CD14-positive monocyte (primary cell): ENCODE data around the gene NLGN4Y. TPM values are rescaled to one million over a fixed set of nuclear protein-coding genes. Genes with fewer than 3 reads are reported as not detected.

Source experiments
- DNase-seq, 3 donors: peaks; one replicate each; pipeline ENCODE4 v3.0.0-alpha.2; 2011 to 2022
- H2AFZ ChIP-seq: 2 replicates; pipeline ENCODE4 v1.6.0; 2012; ENCODE audit warnings: mild to moderate bottlenecking, low read depth, low read length, inconsistent platforms; ENCODE audit not compliant: insufficient read depth, poor library complexity, severe bottlenecking
- H3K27ac ChIP-seq, 2 donors: 1 replicate in 1 of 2; 2 replicates in 1 of 2; pipeline ENCODE4 v1.5.1; 2012 to 2013; ENCODE audit warnings: low read length in 2 of 2, control low read depth in 1 of 2, inconsistent platforms in 1 of 2, low read depth in 1 of 2, mild to moderate bottlenecking in 1 of 2
- H3K27me3 ChIP-seq, 2 donors: one replicate each; pipeline versions ENCODE4 v1.6.0 to v1.6.1; 2011 to 2013; ENCODE audit warnings: low read length in 2 of 2; ENCODE audit not compliant: control insufficient read depth in 2 of 2, insufficient read depth in 2 of 2
- H3K36me3 ChIP-seq, 2 donors: replicated peaks in 1 of 2; 1 replicate in 1 of 2; 2 replicates in 1 of 2; pipeline versions ENCODE4 v1.5.1 to v1.6.1; 2012 to 2013; ENCODE audit warnings: low read length in 2 of 2, control low read depth in 1 of 2, inconsistent platforms in 1 of 2, mild to moderate bottlenecking in 1 of 2; ENCODE audit not compliant: insufficient read depth in 2 of 2, control insufficient read depth in 1 of 2
- H3K4me1 ChIP-seq, 2 donors: 1 replicate in 1 of 2; 2 replicates in 1 of 2; pipeline versions ENCODE4 v1.5.1 to v1.6.1; 2012 to 2013; ENCODE audit warnings: low read length in 2 of 2, control low read depth in 1 of 2, inconsistent platforms in 1 of 2, mild to moderate bottlenecking in 1 of 2, moderate library complexity in 1 of 2; ENCODE audit not compliant: insufficient read depth in 2 of 2, control insufficient read depth in 1 of 2
- H3K4me2 ChIP-seq: replicated peaks from 2 replicates; pipeline ENCODE3; 2012; ENCODE audit warnings: low read length, moderate library complexity, mild to moderate bottlenecking; ENCODE audit not compliant: poor library complexity, severe bottlenecking; ENCODE audit errors: extremely low read depth
- H3K4me3 ChIP-seq, 3 experiments: fragments of 200-600 bp in 1 of 3; sonication (generic) in 1 of 3; replicated peaks in 1 of 3; 1 replicate in 2 of 3; 2 replicates in 1 of 3; pipeline ENCODE4 v1.5.1; 2011 to 2013; ENCODE audit warnings: low read length in 3 of 3, mild to moderate bottlenecking in 3 of 3, control low read depth in 2 of 3, low read depth in 2 of 3, inconsistent platforms in 1 of 3, moderate library complexity in 1 of 3
- H3K79me2 ChIP-seq: 2 replicates; pipeline ENCODE4 v1.6.0; 2012; ENCODE audit warnings: mild to moderate bottlenecking, control low read depth, inconsistent platforms, low read length, moderate library complexity; ENCODE audit not compliant: insufficient read depth
- H3K9ac ChIP-seq: 2 replicates; pipeline ENCODE4 v1.6.0; 2017; ENCODE audit warnings: low read length, mild to moderate bottlenecking; ENCODE audit not compliant: insufficient read depth, poor library complexity, severe bottlenecking
- H3K9me3 ChIP-seq, 2 donors: replicated peaks in 1 of 2; 1 replicate in 1 of 2; 2 replicates in 1 of 2; pipeline versions ENCODE4 v1.5.1 to v1.6.1; 2012 to 2013; ENCODE audit warnings: low read length in 2 of 2, control low read depth in 1 of 2; ENCODE audit not compliant: control insufficient read depth in 1 of 2, insufficient read depth in 1 of 2
- H4K20me1 ChIP-seq: 2 replicates; pipeline ENCODE4 v1.6.0; 2012; ENCODE audit warnings: mild to moderate bottlenecking, low read length, control low read depth, moderate library complexity; ENCODE audit not compliant: insufficient read depth
- H3K27ac Mint-ChIP-seq, 7 donors: one replicate each; pipeline ENCODE4 v1.8.0; 2020; ENCODE audit warnings: mild to moderate bottlenecking in 7 of 7, mixed read lengths in 7 of 7, moderate library complexity in 6 of 7, inconsistent platforms in 2 of 7
- H3K27me3 Mint-ChIP-seq, 3 donors: one replicate each; pipeline ENCODE4 v1.8.0; 2021 to 2022; ENCODE audit warnings: low read depth in 3 of 3, mild to moderate bottlenecking in 3 of 3, mixed read lengths in 3 of 3, moderate library complexity in 3 of 3, inconsistent platforms in 1 of 3
- H3K36me3 Mint-ChIP-seq, 2 donors: one replicate each; pipeline ENCODE4 v1.8.0; 2020; ENCODE audit warnings: mixed read lengths in 2 of 2, inconsistent platforms in 1 of 2, mild to moderate bottlenecking in 1 of 2
- H3K4me1 Mint-ChIP-seq: one replicate; pipeline ENCODE4 v1.8.0; 2020; ENCODE audit warnings: mild to moderate bottlenecking, mixed read lengths
- H3K4me3 Mint-ChIP-seq, 2 donors: one replicate each; pipeline ENCODE4 v1.8.0; 2020; ENCODE audit warnings: mild to moderate bottlenecking in 2 of 2, mixed read lengths in 2 of 2, moderate library complexity in 1 of 2
- H3K9me3 Mint-ChIP-seq, 7 donors: one replicate each; pipeline ENCODE4 v1.8.0; 2020 to 2022; ENCODE audit warnings: mixed read lengths in 7 of 7, mild to moderate bottlenecking in 6 of 7, moderate library complexity in 6 of 7, inconsistent platforms in 2 of 7
- CTCF ChIP-seq: fragments of 200-600 bp; IDR thresholded peaks from one replicate; pipeline ENCODE4 v1.8.0; 2022; ENCODE audit warnings: antibody characterized with exemption, mild to moderate bottlenecking
- WGBS: methylation state at CpG from one replicate; pipeline ENCODE4 v1.1.5; 2013; ENCODE audit warnings: missing lambda C conversion rate; ENCODE audit not compliant: insufficient coverage; 5-methylcytosine and 5-hydroxymethylcytosine counted together
- intact Hi-C, 2 donors: fragments of 100-400 bp; cut with micrococcal nuclease; formaldehyde crosslinking; loops; one replicate each; pipeline versions ENCODE4 v1.15.0 to v1.15.1; 2023
- polyA plus RNA-seq, 3 donors: library from polyadenylated mRNA; depleted of rRNA in 1 of 3; unstranded in 2 of 3; stranded (reverse) in 1 of 3; fragments of 300-500 nt in 2 of 3; fragments of >200 nt in 1 of 3; fragmentation: Illumina TruSeq in 2 of 3; gene quantifications; 1 replicate in 2 of 3; 2 replicates in 1 of 3; pipeline ENCODE4 v1.2.3, GENCODE V29; 2012 to 2021

NLGN4Y gene
- polyA plus RNA-seq, 3 donors, result not detected

GRCh38 chrY:14523491-14524271 lies 648 bp upstream of the NLGN4Y start:
- no peak overlapping the region for H3K27ac ChIP-seq
- intact Hi-C loops, result no loop called here
- DNase-seq, result no peak
- no peak overlapping the region for H2AFZ ChIP-seq
- no peak overlapping the region for H3K4me2 ChIP-seq
- Mint-ChIP-seq H3K9me3 (peaks cover 0 to 8% (median 0%) of the 10 kb centered on the region in 7 donors), H3K36me3 (no peaks in the 10 kb centered on the region), H3K27me3 (peaks cover 0 to 41% (median 41%) of the 10 kb centered on the region in 3 donors), H3K4me1 (no peaks in the 10 kb centered on the region), H3K27ac (no peak overlapping the region), H3K4me3 (peak overlapping the region in 1 of 2 donors; percentile 75)
- no peak overlapping the region for H3K9ac ChIP-seq
- H3K4me3 ChIP-seq, result no peak overlapping the region
- H3K9me3 ChIP-seq, result no peaks in the 10 kb centered on the region
- 0% methylated on average over 4 of the region's 31 CpGs for WGBS
- no peaks in the 10 kb centered on the region for H3K4me1 ChIP-seq
- TF ChIP-seq CTCF, result no peak
- peaks cover 0 to 44% of the 10 kb centered on the region in 2 donors for H3K27me3 ChIP-seq
- H3K79me2 ChIP-seq, result no peaks in the 10 kb centered on the region
- H3K36me3 ChIP-seq, result no peaks in the 10 kb centered on the region
- no peaks in the 10 kb centered on the region for H4K20me1 ChIP-seq

DNA sequence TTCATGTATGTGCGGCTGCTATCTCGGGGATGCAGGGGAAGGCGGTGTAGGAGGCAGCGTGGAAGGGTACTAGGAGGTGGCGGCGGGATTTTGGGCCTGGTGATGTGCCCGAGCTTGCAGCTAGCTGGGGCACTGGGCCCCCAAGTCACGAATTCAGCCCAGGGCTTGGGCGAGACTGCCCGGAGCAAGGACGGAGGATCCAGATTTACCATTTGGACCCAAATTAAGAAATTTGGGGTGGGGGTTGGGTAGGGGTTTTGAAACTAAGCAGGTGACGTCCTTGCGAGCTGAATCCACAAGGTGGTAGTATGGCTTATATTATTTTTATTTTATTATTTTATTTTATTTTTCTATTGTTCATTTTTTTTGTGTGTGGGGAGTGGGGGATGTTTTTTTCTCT lies 986 bp downstream of the NLGN4Y start:
- Histone ChIP-seq H3K9ac (no peak overlapping the region), H3K79me2 (no peaks in the 10 kb centered on the region), H3K36me3 (no peaks in the 10 kb centered on the region), H2AFZ (no peak overlapping the region), H3K4me1 (no peaks in the 10 kb centered on the region), H3K27me3 (peaks cover 0 to 44% of the 10 kb centered on the region in 2 donors), H4K20me1 (no peaks in the 10 kb centered on the region), H3K4me3 (no peak overlapping the region), H3K9me3 (no peaks in the 10 kb centered on the region), H3K27ac (no peak overlapping the region), H3K4me2 (no peak overlapping the region)
- Mint-ChIP-seq H3K9me3 (peaks cover 0 to 8% (median 0%) of the 10 kb centered on the region in 7 donors), H3K27me3 (peaks cover 0 to 41% (median 41%) of the 10 kb centered on the region in 3 donors), H3K4me1 (no peaks in the 10 kb centered on the region), H3K36me3 (no peaks in the 10 kb centered on the region), H3K27ac (no peak overlapping the region), H3K4me3 (peak overlapping the region; percentile 39 to 75)
- intact Hi-C loops, result no loop called here
- no peak for DNase-seq
- 0% methylated on average over 4 of the region's 13 CpGs for WGBS
- no peak for TF ChIP-seq CTCF
